ACC112 (cell line): ENCODE results near the gene HMG20B.

ENCODE experiments used
- H2AFZ ChIP-seq: fragments of 200-600 bp; sonication (generic); one replicate; pipeline ENCODE4 v1.6.0; 2017; ENCODE audit warnings: antibody characterized with exemption, low read length; ENCODE audit not compliant: unreplicated experiment
- H3K27ac ChIP-seq: fragments of 200-600 bp; sonication (generic); 2 replicates; pipeline ENCODE4 v1.5.1; 2014; ENCODE audit warnings: low read depth, mild to moderate bottlenecking, antibody characterized with exemption, low read length, moderate library complexity
- H3K27me3 ChIP-seq: fragments of 200-600 bp; sonication (generic); 2 replicates; pipeline ENCODE4 v1.6.1; 2014; ENCODE audit warnings: mild to moderate bottlenecking, antibody characterized with exemption, low read length, moderate library complexity, mixed read lengths; ENCODE audit not compliant: insufficient read depth
- H3K36me3 ChIP-seq: fragments of 200-600 bp; sonication (generic); 2 replicates; pipeline ENCODE4 v1.6.1; 2016; ENCODE audit warnings: mild to moderate bottlenecking, antibody characterized with exemption, low read length, moderate library complexity, mixed read lengths; ENCODE audit not compliant: insufficient read depth
- H3K4me1 ChIP-seq: fragments of 200-600 bp; sonication (generic); one replicate; pipeline ENCODE4 v1.6.1; 2016; ENCODE audit warnings: low read length, mixed read lengths; ENCODE audit not compliant: insufficient read depth, unreplicated experiment, control insufficient read depth
- H3K4me3 ChIP-seq: fragments of 200-600 bp; sonication (generic); 2 replicates; pipeline ENCODE4 v1.5.1; 2014; ENCODE audit warnings: mild to moderate bottlenecking, low read depth, low read length
- H3K79me2 ChIP-seq: fragments of 200-600 bp; sonication (generic); one replicate; pipeline ENCODE4 v1.6.0; 2016; ENCODE audit warnings: low read length; ENCODE audit not compliant: control insufficient read depth, unreplicated experiment, insufficient read depth

The HMG20B gene

DNA sequence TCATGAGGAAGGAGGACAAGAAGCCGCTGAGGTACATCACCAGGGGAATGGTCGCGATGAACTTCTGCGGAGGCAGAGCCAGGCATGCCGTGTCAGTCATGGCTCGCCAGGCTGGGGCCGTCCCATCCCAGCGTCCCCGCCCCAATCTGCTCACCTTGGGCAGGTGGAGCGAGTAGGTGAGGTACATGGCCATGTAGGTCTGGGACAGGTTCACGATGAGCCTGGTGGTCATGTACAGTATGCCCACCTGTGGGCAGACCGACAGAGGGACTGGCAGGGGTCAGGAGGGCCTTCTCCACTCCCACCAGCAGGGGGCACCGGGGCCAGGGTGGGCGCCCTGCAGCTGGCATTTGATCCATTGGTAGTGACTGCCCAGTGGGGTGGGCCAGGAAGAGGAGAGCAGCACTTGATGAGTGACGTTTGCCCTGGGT, 25.4 kb upstream of the HMG20B start:
- no peaks in the 10 kb centered on the region; the same call in 1 of the 2 replicates for H3K36me3 ChIP-seq
- no peak overlapping the region for H2AFZ ChIP-seq
- peaks cover 7% of the 10 kb centered on the region for H3K79me2 ChIP-seq
- no peak overlapping the region for H3K27ac ChIP-seq
- no peaks in the 10 kb centered on the region for H3K4me1 ChIP-seq
- no peaks in the 10 kb centered on the region for H3K27me3 ChIP-seq
- no peak overlapping the region for H3K4me3 ChIP-seq

- H3K36me3 ChIP-seq: no peaks in the 10 kb centered on the region; the same call in 1 of the 2 replicates
- peaks cover 11% of the 10 kb centered on the region for H3K79me2 ChIP-seq
- H3K4me1 ChIP-seq: no peaks in the 10 kb centered on the region
- no peak overlapping the region for H3K27ac ChIP-seq
- H3K27me3 ChIP-seq: no peaks in the 10 kb centered on the region
- no peak overlapping the region for H2AFZ ChIP-seq
- no peak overlapping the region for H3K4me3 ChIP-seq
These were observed 24.9 kb upstream of the HMG20B start for GRCh38 chr19:3547767-3548282.

DNA sequence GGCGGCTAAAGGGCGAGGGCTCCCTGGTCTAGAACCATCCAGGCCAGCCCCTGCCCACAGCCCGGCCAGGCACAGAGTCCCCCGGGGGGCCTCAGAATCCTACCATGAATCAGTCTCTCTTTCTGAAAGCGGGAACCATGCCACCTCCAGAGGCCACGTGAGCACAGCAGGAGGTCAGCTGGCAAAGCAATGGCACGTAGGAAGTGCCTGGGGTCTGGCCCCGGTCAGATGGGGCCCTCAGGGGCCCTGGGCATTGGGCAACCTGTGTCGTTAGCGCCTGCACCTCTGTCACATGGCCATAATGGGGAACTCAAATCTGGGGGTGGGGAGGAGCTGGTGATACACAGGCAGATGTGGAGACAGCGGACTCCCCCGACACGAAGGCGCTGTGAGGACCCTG, 24.1 kb upstream of the HMG20B start:
- no peaks in the 10 kb centered on the region for H3K27me3 ChIP-seq
- no peak overlapping the region for H3K27ac ChIP-seq
- peaks cover 15% of the 10 kb centered on the region for H3K79me2 ChIP-seq
- H3K4me3 ChIP-seq: no peak overlapping the region
- H2AFZ ChIP-seq: no peak overlapping the region
- H3K36me3 ChIP-seq: no peaks in the 10 kb centered on the region; the same call in 1 of the 2 replicates
- no peaks in the 10 kb centered on the region for H3K4me1 ChIP-seq

GRCh38 chr19:3549816-3550215, 22.9 kb upstream of the HMG20B start:
- H3K79me2 ChIP-seq: peaks cover 23% of the 10 kb centered on the region
- H3K36me3 ChIP-seq: no peaks in the 10 kb centered on the region; the same call in 1 of the 2 replicates
- no peak overlapping the region for H3K4me3 ChIP-seq
- no peak overlapping the region for H3K27ac ChIP-seq
- H2AFZ ChIP-seq: no peak overlapping the region
- no peaks in the 10 kb centered on the region for H3K4me1 ChIP-seq
- no peaks in the 10 kb centered on the region for H3K27me3 ChIP-seq

DNA sequence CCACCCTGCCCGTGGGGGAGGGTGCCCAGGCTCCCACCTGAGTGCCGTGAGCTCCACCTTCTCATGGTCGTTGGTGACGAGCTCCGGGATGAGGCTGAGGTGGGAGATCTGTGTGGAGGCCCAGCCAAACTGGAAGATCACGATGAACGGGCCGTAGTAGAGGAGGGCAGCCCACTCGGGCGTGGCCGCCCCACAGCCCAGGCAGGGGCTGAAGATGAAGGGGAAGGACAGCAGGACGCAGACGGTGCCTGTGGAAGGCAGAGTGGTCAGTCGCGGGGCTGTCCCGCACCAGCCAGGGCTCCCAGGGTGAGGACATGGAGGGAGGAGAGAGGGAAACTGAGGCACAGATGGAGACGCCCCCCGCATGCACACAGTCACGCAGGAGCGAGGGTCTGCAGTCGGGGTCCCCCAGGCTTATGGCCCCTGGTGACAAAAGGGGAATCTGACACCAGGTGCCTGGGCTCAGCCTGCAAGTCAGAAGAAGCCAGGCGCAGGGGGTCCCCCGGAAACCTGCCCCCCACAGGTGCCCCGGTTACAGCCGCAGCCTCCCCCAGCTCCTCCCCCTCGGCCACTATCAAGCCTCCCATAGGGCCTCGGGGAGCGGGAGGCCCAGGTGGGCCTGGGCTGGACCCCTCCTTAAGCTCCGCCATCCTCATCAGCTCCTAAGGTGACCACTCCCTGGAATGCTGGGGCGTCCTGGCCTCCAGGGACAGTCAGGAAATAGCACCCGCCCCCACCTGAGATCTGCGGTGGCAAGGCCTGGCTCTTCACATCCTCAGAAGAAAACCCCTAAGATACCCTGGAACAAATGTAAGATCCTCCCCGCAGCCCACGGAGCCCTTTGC, 21.6 kb upstream of the HMG20B start:
- H3K79me2 ChIP-seq: peaks cover 34% of the 10 kb centered on the region
- H3K27ac ChIP-seq: no peak overlapping the region
- H2AFZ ChIP-seq: no peak overlapping the region
- H3K36me3 ChIP-seq: no peaks in the 10 kb centered on the region; the same call in 1 of the 2 replicates
- H3K4me1 ChIP-seq: peaks cover 10% of the 10 kb centered on the region
- H3K27me3 ChIP-seq: no peaks in the 10 kb centered on the region
- H3K4me3 ChIP-seq: no peak overlapping the region

- Histone ChIP-seq H3K27ac (no peak overlapping the region), H2AFZ (no peak overlapping the region), H3K79me2 (peaks cover 40% of the 10 kb centered on the region), H3K36me3 (no peaks in the 10 kb centered on the region; the same call in 1 of the 2 replicates), H3K27me3 (no peaks in the 10 kb centered on the region), H3K4me1 (peaks cover 11% of the 10 kb centered on the region), H3K4me3 (no peak overlapping the region)
These were observed 21.0 kb upstream of the HMG20B start for GRCh38 chr19:3551792-3552095.

DNA sequence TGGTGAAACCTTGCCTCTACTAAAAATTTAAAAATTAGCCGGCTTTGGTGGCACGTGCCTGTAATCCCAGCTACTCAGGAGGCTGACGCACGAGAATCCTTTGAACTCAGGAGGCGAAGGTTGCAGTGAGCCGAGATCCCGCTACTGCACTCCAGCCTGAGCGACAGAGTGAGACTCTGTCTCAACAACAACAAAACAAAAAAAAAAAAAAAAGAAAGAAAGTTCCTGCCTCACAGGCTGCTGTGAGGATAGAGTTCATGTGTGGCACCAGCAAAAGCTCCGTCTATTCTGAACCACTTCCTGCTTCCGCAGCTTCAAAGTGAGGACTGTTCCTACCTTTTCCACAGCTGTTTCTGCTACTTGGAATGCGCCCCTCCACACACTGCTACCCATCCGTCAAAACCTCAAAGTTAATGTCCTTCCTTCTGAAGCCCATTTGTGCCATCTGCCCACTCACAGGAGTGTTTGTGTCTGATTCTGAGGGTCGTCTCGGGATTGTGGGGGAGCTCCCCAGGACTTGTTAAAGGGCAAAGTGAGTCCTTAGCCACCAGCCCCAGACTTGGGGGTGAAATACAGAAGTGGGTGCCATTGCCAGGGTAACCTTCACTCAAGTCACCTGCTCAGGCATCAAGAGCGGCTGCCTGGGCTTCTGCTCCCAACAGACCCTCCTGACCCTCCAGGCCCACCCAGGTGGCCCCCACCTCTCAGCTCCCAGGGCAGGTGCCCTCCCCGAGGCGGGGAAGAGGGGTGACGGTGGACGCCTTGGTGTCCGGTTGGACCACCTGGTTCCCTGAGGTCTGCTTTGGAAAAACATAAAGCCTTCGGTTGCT, 18.3 kb upstream of the HMG20B start:
- H3K4me1 ChIP-seq: peaks cover 11% of the 10 kb centered on the region
- H2AFZ ChIP-seq: no peak overlapping the region
- H3K36me3 ChIP-seq: no peaks in the 10 kb centered on the region; the same call in 1 of the 2 replicates
- H3K79me2 ChIP-seq: peaks cover 46% of the 10 kb centered on the region
- no peak overlapping the region for H3K27ac ChIP-seq
- H3K27me3 ChIP-seq: no peaks in the 10 kb centered on the region
- H3K4me3 ChIP-seq: no peak overlapping the region

DNA sequence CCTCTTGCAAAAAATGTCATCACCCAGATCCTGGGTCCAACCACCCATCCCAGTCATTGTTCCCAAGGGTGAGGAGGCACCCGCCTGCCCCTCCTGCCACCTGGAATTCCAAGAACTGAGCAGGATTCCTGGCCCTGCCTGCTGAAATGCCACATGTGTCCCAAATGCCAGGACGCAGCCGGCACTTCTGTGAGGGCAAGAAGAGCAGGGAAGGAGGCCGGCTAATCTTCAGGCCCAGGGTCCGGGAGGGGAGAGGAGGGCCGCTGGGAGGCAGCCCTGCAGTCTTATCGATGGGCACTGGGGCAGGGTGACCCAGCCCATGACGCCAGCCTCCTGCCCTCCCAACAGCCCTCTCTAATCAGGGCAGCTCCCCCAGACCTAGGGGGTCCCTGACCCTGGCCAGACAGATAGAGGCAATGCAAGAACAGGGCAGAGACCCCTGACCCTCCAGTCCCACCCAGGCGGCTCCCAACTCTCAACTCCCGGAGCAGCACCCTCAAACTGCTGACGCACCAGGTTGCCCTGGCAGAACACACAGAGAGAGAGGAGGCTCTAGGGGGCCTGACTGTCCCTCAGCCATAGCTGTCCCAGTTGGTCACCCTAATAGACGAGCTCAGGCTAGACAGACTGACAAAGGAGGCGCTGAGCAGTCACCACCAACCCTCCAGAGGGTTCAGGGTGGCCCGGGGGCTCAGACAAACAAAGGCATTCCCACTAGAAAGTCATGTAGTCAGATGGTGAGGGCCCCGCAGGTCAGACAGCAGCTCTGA, 16.9 kb upstream of the HMG20B start:
- peaks cover 46% of the 10 kb centered on the region for H3K79me2 ChIP-seq

DNA sequence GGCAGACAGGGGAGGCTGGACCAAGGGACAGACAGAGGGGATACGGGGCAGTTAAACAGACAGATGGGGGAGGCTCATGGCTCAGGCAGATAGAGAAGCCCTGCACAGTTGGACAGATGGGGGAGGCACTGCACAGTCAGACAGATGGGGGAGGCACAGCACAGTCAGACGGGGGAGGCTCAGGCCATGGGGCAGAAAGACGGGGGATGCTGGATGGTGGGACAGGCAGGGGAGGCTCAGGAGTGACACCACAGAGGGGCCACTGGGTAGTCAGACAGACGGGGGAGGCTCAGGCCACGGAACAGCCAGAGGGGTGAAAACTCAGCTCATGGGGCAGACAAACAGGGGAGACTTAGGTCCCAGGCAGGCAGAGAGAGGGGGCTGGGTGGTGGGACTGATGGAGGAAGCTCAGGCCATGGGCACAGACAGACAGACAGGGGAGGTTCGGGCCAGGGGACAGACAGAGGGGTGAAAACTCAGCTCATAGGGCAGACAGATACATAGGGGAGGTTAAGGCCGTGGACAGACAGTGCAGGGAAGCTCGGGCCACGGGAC, 16.2 kb upstream of the HMG20B start:
- Histone ChIP-seq H2AFZ (no peak overlapping the region), H3K4me1 (peaks cover 11% of the 10 kb centered on the region), H3K36me3 (no peaks in the 10 kb centered on the region), H3K4me3 (peak overlapping the region; percentile 95), H3K79me2 (peaks cover 44% of the 10 kb centered on the region), H3K27ac (peak overlapping the region; percentile 29; the same call in 1 of the 2 replicates), H3K27me3 (no peaks in the 10 kb centered on the region)

More for the DNA sequence above, 16.9 kb upstream of the HMG20B start:
- Histone ChIP-seq H3K4me1 (peaks cover 11% of the 10 kb centered on the region), H3K4me3 (peak overlapping the region; percentile 95), H2AFZ (no peak overlapping the region), H3K27ac (no peak overlapping the region), H3K36me3 (no peaks in the 10 kb centered on the region; the same call in 1 of the 2 replicates), H3K27me3 (no peaks in the 10 kb centered on the region)

GRCh38 chr19:3556978-3557460, 15.7 kb upstream of the HMG20B start:
- no peak overlapping the region; the same call in 1 of the 2 replicates for H3K27ac ChIP-seq
- peaks cover 39% of the 10 kb centered on the region for H3K79me2 ChIP-seq
- H3K36me3 ChIP-seq: no peaks in the 10 kb centered on the region
- peak overlapping the region; percentile 14 for H2AFZ ChIP-seq
- H3K4me1 ChIP-seq: peaks cover 11% of the 10 kb centered on the region
- no peaks in the 10 kb centered on the region for H3K27me3 ChIP-seq
- H3K4me3 ChIP-seq: peak overlapping the region; percentile 95
